H7 (cell line): Measurements from ENCODE around the gene EIF3CL. TPM values are rescaled to one million over a fixed set of nuclear protein-coding genes. Genes with fewer than 3 reads are reported as not detected.

Experiments
- total RNA-seq: library from RNA; depleted of rRNA; stranded (reverse); fragments of >200 nt; shearing (Covaris generic); gene quantifications from 2 replicates; pipeline ENCODE4 v1.2.3, GENCODE V29; 2014; rRNA removed

Gene EIF3CL
- total RNA-seq, 1 experiment from 2014 or later = 164 TPM

Other genes starting within 250 kb of the EIF3CL start
- gene XPO6, start 191.9 kb downstream of the EIF3CL start, total RNA-seq = 159 and 188 TPM in 2 replicates
- 23.6 and 26.0 TPM in 2 replicates for gene SBK1, start 111.3 kb downstream of the EIF3CL start, total RNA-seq
- 0.59 and 0.81 TPM in 2 replicates for gene NPIPB6, start 40.3 kb downstream of the EIF3CL start, total RNA-seq
- gene NPIPB7, start 68.5 kb upstream of the EIF3CL start, total RNA-seq = not detected in 2 replicates
- 11.8 and 23.0 TPM in 2 replicates for gene CLN3, start 88.2 kb upstream of the EIF3CL start, total RNA-seq
- not detected in 2 replicates for gene APOBR, start 90.8 kb upstream of the EIF3CL start, total RNA-seq
- gene IL27, start 103.0 kb upstream of the EIF3CL start, total RNA-seq = not detected in 2 replicates
- gene NUPR1, start 135.1 kb upstream of the EIF3CL start, total RNA-seq = not detected in 2 replicates
- gene SGF29, start 150.1 kb upstream of the EIF3CL start, total RNA-seq = 21.8 and 22.7 TPM in 2 replicates
- gene SULT1A2, start 193.2 kb upstream of the EIF3CL start, total RNA-seq = 1.7 and 2.0 TPM in 2 replicates
- 27.0 and 28.7 TPM in 2 replicates for gene SULT1A1, start 206.2 kb upstream of the EIF3CL start, total RNA-seq
- 0.31 TPM in 1 of 2 replicates, not detected in the other for gene NPIPB8, start 234.2 kb upstream of the EIF3CL start, total RNA-seq